NCI-H524 (cell line): ENCODE measurements around the gene PBX4.
"Not testable (repeated sequence)": the region's sequence is repeated elsewhere in the genome, so short reads cannot be mapped to it uniquely, and the experiment has no call there.

ENCODE experiments used
- DNase-seq, 2 experiments: peaks; one replicate each; lab custom pipeline; 2025; lab: John Stamatoyannopoulos, UW

Gene PBX4

GRCh38 chr19:19626516-19627472, 8.3 kb upstream of the PBX4 start:
- no peak for DNase-seq

- no peak for DNase-seq
Observed at GRCh38 chr19:19624032-19624570, 5.6 kb upstream of the PBX4 start.

GRCh38 chr19:19623383-19623782, 4.9 kb upstream of the PBX4 start:
- no peak for DNase-seq

GRCh38 chr19:19619849-19620210, 1.3 kb upstream of the PBX4 start:
- DNase-seq: no peak

GRCh38 chr19:19619181-19619848, 828 bp upstream of the PBX4 start:
- DNase-seq: no peak

- no peak for DNase-seq
Observed at GRCh38 chr19:19615086-19615485, 3.4 kb downstream of the PBX4 start.

- no peak for DNase-seq
Observed at GRCh38 chr19:19613506-19613905, 5.0 kb downstream of the PBX4 start.

GRCh38 chr19:19610376-19611202, 7.9 kb downstream of the PBX4 start:
- DNase-seq: no peak

GRCh38 chr19:19606686-19607085, 11.8 kb downstream of the PBX4 start:
- not testable (repeated sequence) for DNase-seq

GRCh38 chr19:19606021-19606420, 12.5 kb downstream of the PBX4 start:
- peak in 1 of 2 experiments; percentile 54 for DNase-seq

- DNase-seq: no peak
Observed at GRCh38 chr19:19602713-19603324, 15.7 kb downstream of the PBX4 start.

GRCh38 chr19:19602136-19602712, 16.3 kb downstream of the PBX4 start:
- DNase-seq: no peak

- DNase-seq: no peak
Observed at GRCh38 chr19:19600793-19601330, 17.6 kb downstream of the PBX4 start.

GRCh38 chr19:19598728-19599451, 19.6 kb downstream of the PBX4 start:
- not testable (repeated sequence) for DNase-seq

- no peak for DNase-seq
Observed at GRCh38 chr19:19597809-19598306, 20.6 kb downstream of the PBX4 start.

- DNase-seq: peak in 1 of 2 experiments; percentile 68
Observed at GRCh38 chr19:19595171-19595701, 23.3 kb downstream of the PBX4 start.

- no peak for DNase-seq
Observed at GRCh38 chr19:19594381-19594780, 24.1 kb downstream of the PBX4 start.

GRCh38 chr19:19592690-19593089, 25.8 kb downstream of the PBX4 start:
- DNase-seq: no peak

GRCh38 chr19:19591133-19591825, 27.2 kb downstream of the PBX4 start:
- DNase-seq: no peak
